Gastroesophageal sphincter (tissue), 3 donors: ENCODE results near the gene PRRC2A.

Experiments used
- CTCF ChIP-seq, 4 experiments: fragments of 200-600 bp in 2 of 4; fragments of 450-650 bp in 2 of 4; sonication (generic) in 1 of 4; IDR thresholded peaks; one replicate each; pipeline ENCODE4 v1.5.1; 2017 to 2019; ENCODE audit warnings: antibody characterized with exemption in 4 of 4, mild to moderate bottlenecking in 2 of 4, moderate library complexity in 2 of 4
- EP300 ChIP-seq: sonication (generic); formaldehyde crosslinking; IDR thresholded peaks from one replicate; pipeline ENCODE4 v1.6.1; 2017; ENCODE audit warnings: antibody characterized with exemption, mild to moderate bottlenecking
- POLR2A ChIP-seq, 2 donors: fragments of 450-650 bp; IDR thresholded peaks; one replicate each; pipeline ENCODE4 v1.6.1; 2017; ENCODE audit warnings: antibody characterized with exemption in 2 of 2, mild to moderate bottlenecking in 2 of 2, moderate library complexity in 1 of 2

- TF ChIP-seq CTCF (IDR thresholded peaks at IDR 0.05) (no peak), POLR2A (IDR thresholded peaks at IDR 0.05) (no peak), EP300 (no peak)
These were observed 6.4 kb downstream of the PRRC2A start for GRCh38 chr6:31626952-31627351.
